Urinary bladder (tissue), 4 donors: ENCODE results near the gene UBE2E3. TPM values are rescaled to one million over a fixed set of nuclear protein-coding genes. Genes with fewer than 3 reads are reported as not detected.

Source experiments
- DNase-seq: peaks from one replicate; pipeline ENCODE4 v3.0.0-alpha.2; 2015; ENCODE audit errors: extremely low spot score
- H3K27ac ChIP-seq: one replicate; pipeline ENCODE4 v1.5.1; 2013; ENCODE audit warnings: low read depth, mild to moderate bottlenecking, moderate library complexity
- H3K36me3 ChIP-seq: one replicate; pipeline ENCODE4 v1.6.1; 2013; ENCODE audit warnings: mild to moderate bottlenecking, moderate library complexity; ENCODE audit not compliant: insufficient read depth
- H3K4me1 ChIP-seq: one replicate; pipeline ENCODE4 v1.6.1; 2013; ENCODE audit warnings: mild to moderate bottlenecking, moderate library complexity; ENCODE audit not compliant: insufficient read depth
- H3K4me3 ChIP-seq: one replicate; pipeline ENCODE4 v1.5.1; 2013; ENCODE audit warnings: low read depth, low read length
- WGBS: extraction: QIAGEN DNeasy Blood & Tissue Kit; methylation state at CpG from one replicate; pipeline ENCODE4 v1.1.7; 2013; 5-methylcytosine and 5-hydroxymethylcytosine counted together
- polyA plus RNA-seq: library from polyadenylated mRNA; stranded (reverse); fragments of 200-250 nt; gene quantifications from one replicate; pipeline ENCODE4 v1.2.3, GENCODE V29; 2013
- total RNA-seq: library from RNA; depleted of rRNA; stranded (reverse); fragments of >200 nt; gene quantifications from one replicate; pipeline ENCODE4 v1.2.3, GENCODE V29; 2014
- donor health status: healthy with polysubstance abuse.
- donor health status: healthy.

The UBE2E3 gene
- total and polyA plus RNA-seq, 2 donors = 72.3 to 123 TPM

- Histone ChIP-seq H3K36me3 (no peaks in the 10 kb centered on the region), H3K4me1 (no peaks in the 10 kb centered on the region), H3K4me3 (no peak overlapping the region), H3K27ac (no peak overlapping the region)
- WGBS = 82% methylated on average over 7 of the region's 7 CpGs
- DNase-seq = no peak
Observed at GRCh38 chr2:181058378-181059269, 78.2 kb downstream of the UBE2E3 start.

- Histone ChIP-seq H3K4me3 (no peak overlapping the region), H3K36me3 (no peaks in the 10 kb centered on the region), H3K27ac (no peak overlapping the region), H3K4me1 (no peaks in the 10 kb centered on the region)
- DNase-seq = no peak
- 0% methylated on average over 1 of the region's 1 CpG for WGBS
Observed at GRCh38 chr2:181063696-181064095, 83.3 kb downstream of the UBE2E3 start.

GRCh38 chr2:181065458-181065857 lies 85.1 kb downstream of the UBE2E3 start:
- H3K36me3 ChIP-seq = no peaks in the 10 kb centered on the region
- H3K27ac ChIP-seq = no peak overlapping the region
- no peaks in the 10 kb centered on the region for H3K4me1 ChIP-seq
- no peak for DNase-seq
- H3K4me3 ChIP-seq = no peak overlapping the region

GRCh38 chr2:181066333-181066732 lies 85.9 kb downstream of the UBE2E3 start:
- no peaks in the 10 kb centered on the region for H3K4me1 ChIP-seq
- no peaks in the 10 kb centered on the region for H3K36me3 ChIP-seq
- WGBS = 96% methylated on average over 1 of the region's 1 CpG
- no peak overlapping the region for H3K4me3 ChIP-seq
- DNase-seq = no peak
- no peak overlapping the region for H3K27ac ChIP-seq

- H3K4me1 ChIP-seq = no peaks in the 10 kb centered on the region
- no peak for DNase-seq
- H3K36me3 ChIP-seq = no peaks in the 10 kb centered on the region
- WGBS = 53% methylated on average over 2 of the region's 2 CpGs
- H3K4me3 ChIP-seq = no peak overlapping the region
- H3K27ac ChIP-seq = no peak overlapping the region
Observed at GRCh38 chr2:181070119-181070835, 89.9 kb downstream of the UBE2E3 start.

GRCh38 chr2:181070836-181071200 lies 90.4 kb downstream of the UBE2E3 start:
- no peak for DNase-seq
- 89% methylated on average over 5 of the region's 5 CpGs for WGBS
- Histone ChIP-seq H3K4me3 (no peak overlapping the region), H3K4me1 (no peaks in the 10 kb centered on the region), H3K27ac (no peak overlapping the region), H3K36me3 (no peaks in the 10 kb centered on the region)

GRCh38 chr2:181072486-181073235 lies 92.3 kb downstream of the UBE2E3 start:
- Histone ChIP-seq H3K27ac (peak overlapping the region; percentile 38), H3K4me3 (no peak overlapping the region), H3K4me1 (no peaks in the 10 kb centered on the region), H3K36me3 (no peaks in the 10 kb centered on the region)
- 66% methylated on average over 6 of the region's 6 CpGs for WGBS
- no peak for DNase-seq

- no peak for DNase-seq
- no peak overlapping the region for H3K4me3 ChIP-seq
- no peak overlapping the region for H3K27ac ChIP-seq
- no peaks in the 10 kb centered on the region for H3K36me3 ChIP-seq
- H3K4me1 ChIP-seq = no peaks in the 10 kb centered on the region
Observed at GRCh38 chr2:181073896-181074295, 93.5 kb downstream of the UBE2E3 start.

GRCh38 chr2:181074457-181074856 lies 94.1 kb downstream of the UBE2E3 start:
- H3K27ac ChIP-seq = no peak overlapping the region
- no peaks in the 10 kb centered on the region for H3K36me3 ChIP-seq
- no peak overlapping the region for H3K4me3 ChIP-seq
- no peaks in the 10 kb centered on the region for H3K4me1 ChIP-seq
- 78% methylated on average over 2 of the region's 2 CpGs for WGBS
- no peak for DNase-seq

- H3K36me3 ChIP-seq = no peaks in the 10 kb centered on the region
- WGBS = 43% methylated on average over 1 of the region's 1 CpG
- H3K4me3 ChIP-seq = no peak overlapping the region
- DNase-seq = no peak
- H3K27ac ChIP-seq = no peak overlapping the region
- H3K4me1 ChIP-seq = no peaks in the 10 kb centered on the region
Observed at GRCh38 chr2:181076658-181077057, 96.3 kb downstream of the UBE2E3 start.

GRCh38 chr2:181077128-181077709 lies 96.8 kb downstream of the UBE2E3 start:
- Histone ChIP-seq H3K36me3 (no peaks in the 10 kb centered on the region), H3K4me1 (no peaks in the 10 kb centered on the region), H3K4me3 (no peak overlapping the region), H3K27ac (no peak overlapping the region)
- 65% methylated on average over 4 of the region's 4 CpGs for WGBS
- DNase-seq = peak; percentile 20

- Histone ChIP-seq H3K36me3 (no peaks in the 10 kb centered on the region), H3K4me1 (no peaks in the 10 kb centered on the region), H3K27ac (no peak overlapping the region), H3K4me3 (no peak overlapping the region)
- DNase-seq = no peak
- WGBS = 92% methylated on average over 2 of the region's 2 CpGs
Observed at GRCh38 chr2:181083140-181083539, 102.7 kb downstream of the UBE2E3 start.

- DNase-seq = no peak
- Histone ChIP-seq H3K4me3 (no peak overlapping the region), H3K36me3 (no peaks in the 10 kb centered on the region), H3K27ac (no peak overlapping the region), H3K4me1 (no peaks in the 10 kb centered on the region)
- 98% methylated on average over 1 of the region's 1 CpG for WGBS
Observed at GRCh38 chr2:181085734-181086133, 105.3 kb downstream of the UBE2E3 start.
